SK-N-SH (cell line): ENCODE data around the gene MMAB.

Experiments
- CTCF ChIP-seq: fragments of 200-600 bp; sonication (generic); IDR thresholded peaks from 2 replicates; pipeline ENCODE4 v1.6.1; 2017; ENCODE audit warnings: antibody characterized with exemption, mild to moderate bottlenecking, moderate library complexity
- EP300 ChIP-seq, 2 experiments: IDR thresholded peaks; 2 replicates each; pipeline versions ENCODE4 v1.4.0 to v1.6.1; 2012; ENCODE audit warnings: borderline replicate concordance in 1 of 2, low read depth in 1 of 2, low read length in 1 of 2
- EZH2phosphoT487 ChIP-seq: fragments of 200-600 bp; sonication (generic); IDR thresholded peaks from 2 replicates; pipeline ENCODE4 v1.6.1; 2017; ENCODE audit warnings: low read depth, mixed run types, mild to moderate bottlenecking, antibody characterized with exemption, moderate library complexity, borderline replicate concordance
- FOXJ3 ChIP-seq: sonication (generic); formaldehyde crosslinking; IDR thresholded peaks from 2 replicates; pipeline ENCODE4 v1.5.1; 2020; ENCODE audit warnings: mild to moderate bottlenecking, missing genetic modification reagents
- NFIC ChIP-seq: IDR thresholded peaks from 2 replicates; pipeline ENCODE4 v1.4.0; 2012; ENCODE audit warnings: borderline replicate concordance
- REST ChIP-seq: IDR thresholded peaks from 2 replicates; pipeline ENCODE4 v1.6.1; 2012; ENCODE audit warnings: mild to moderate bottlenecking, low read depth, low read length, moderate library complexity
- RXRA ChIP-seq: IDR thresholded peaks from 2 replicates; pipeline ENCODE4 v1.4.0; 2012; ENCODE audit warnings: low read depth, mild to moderate bottlenecking, borderline replicate concordance
- TAF1 ChIP-seq: IDR thresholded peaks from 2 replicates; pipeline ENCODE4 v1.6.1; 2012; ENCODE audit warnings: low read depth, mild to moderate bottlenecking, low read length, moderate library complexity, borderline replicate concordance

DNA sequence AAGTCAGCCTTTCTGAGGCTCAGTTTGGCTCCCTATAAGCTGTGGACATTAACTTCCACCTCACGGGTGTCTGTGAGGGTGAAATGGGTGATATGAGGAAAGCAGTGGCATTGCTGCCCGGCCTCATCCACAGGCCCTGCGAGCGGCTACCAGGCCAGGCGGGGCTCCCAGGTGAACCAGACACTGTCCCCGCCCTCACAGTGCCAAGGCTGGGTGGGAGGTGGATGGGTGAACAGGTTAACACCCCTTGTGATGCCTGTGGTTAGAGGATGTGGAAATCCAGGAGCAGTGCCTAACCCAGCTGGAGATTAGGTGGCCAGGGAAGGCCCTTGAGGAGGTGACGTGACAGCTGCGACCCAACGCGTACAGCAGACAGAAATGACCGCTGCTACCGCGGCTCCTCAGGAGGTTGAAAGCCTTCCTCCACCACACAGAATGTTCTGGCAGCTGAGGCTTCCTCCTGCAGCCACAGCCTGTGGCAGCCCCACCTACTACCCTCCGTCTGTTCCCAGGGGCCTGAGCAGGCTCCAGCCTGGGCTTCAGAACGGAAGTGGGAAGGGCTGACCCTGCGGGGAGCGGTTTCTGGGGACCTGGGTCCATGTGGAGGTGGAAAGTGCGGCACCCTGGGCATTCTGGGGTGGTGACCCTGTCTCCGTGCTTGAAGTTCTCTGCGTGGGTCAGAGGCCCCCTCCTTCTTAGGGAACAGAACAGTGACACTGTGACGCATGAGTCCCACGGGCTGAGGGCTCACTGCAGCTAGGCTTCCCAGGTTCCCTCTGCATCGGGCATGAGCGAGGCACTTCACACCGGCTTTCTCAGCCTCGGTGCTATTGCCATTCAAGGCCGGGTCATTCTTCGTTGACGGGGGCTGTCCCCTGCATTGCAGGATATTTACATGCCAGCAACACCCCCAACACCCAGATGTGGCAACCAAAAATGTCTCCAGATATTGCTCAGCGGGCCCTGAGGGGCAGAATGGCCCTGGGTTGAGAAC, 9.7 kb downstream of the MMAB start:
- TF ChIP-seq CTCF (no peak), NFIC (no peak), EP300 (IDR thresholded peaks at IDR 0.05; ENCODE audit: borderline replicate concordance in 1 of 2, low read depth in 1 of 2, low read length in 1 of 2) (no peak), TAF1 (no peak), REST (no peak), FOXJ3 (CRISPR knock-in tag) (no peak), EZH2phosphoT487 (no peak), RXRA (no peak)
